ENCODE results near the gene PPP2R3B.
"Not testable (repeated sequence)": the region's sequence is repeated elsewhere in the genome, so short reads cannot be mapped to it uniquely, and the experiment has no call there.

DNA sequence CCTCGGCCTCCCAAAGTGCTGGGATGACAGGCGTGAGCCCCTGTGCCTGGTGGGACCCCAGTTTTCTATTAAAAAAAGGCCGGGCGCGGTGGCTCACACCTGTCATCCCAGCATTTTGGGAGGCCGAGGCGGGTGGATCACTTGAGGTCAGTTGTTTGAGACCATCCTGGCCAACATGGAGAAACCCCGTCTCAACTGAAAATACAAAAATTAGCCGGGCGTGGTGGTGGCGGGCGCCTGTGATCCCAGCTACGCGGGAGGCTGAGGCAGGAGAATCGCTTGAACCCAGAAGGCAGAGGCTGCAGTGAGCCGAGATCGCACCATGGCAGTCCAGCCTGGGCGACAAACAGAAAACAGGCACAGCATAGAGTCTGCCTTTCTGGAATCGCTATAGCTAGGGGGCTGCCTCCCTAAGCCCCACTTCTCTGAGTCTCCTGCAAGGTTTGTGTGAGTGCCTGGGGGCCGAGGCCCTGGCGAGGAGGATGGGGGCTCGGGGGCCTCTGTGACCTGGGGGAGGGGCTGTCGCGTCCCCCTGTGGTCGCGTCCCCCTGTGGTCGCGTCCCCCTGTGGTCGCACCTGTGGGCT is 56.5 kb downstream of the PPP2R3B start:
- TF ChIP-seq, protein P1, sequence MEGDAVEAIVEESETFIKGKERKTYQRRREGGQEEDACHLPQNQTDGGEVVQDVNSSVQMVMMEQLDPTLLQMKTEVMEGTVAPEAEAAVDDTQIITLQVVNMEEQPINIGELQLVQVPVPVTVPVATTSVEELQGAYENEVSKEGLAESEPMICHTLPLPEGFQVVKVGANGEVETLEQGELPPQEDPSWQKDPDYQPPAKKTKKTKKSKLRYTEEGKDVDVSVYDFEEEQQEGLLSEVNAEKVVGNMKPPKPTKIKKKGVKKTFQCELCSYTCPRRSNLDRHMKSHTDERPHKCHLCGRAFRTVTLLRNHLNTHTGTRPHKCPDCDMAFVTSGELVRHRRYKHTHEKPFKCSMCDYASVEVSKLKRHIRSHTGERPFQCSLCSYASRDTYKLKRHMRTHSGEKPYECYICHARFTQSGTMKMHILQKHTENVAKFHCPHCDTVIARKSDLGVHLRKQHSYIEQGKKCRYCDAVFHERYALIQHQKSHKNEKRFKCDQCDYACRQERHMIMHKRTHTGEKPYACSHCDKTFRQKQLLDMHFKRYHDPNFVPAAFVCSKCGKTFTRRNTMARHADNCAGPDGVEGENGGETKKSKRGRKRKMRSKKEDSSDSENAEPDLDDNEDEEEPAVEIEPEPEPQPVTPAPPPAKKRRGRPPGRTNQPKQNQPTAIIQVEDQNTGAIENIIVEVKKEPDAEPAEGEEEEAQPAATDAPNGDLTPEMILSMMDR (IDR thresholded peaks at IDR 0.05): not testable (repeated sequence)
- not testable (repeated sequence) for TF ChIP-seq POLR2A (IDR thresholded peaks at IDR 0.05)

Measured in right lobe of liver (tissue), 4 donors.